Islet precursor cell (in vitro differentiated cells): ENCODE results near the gene TBC1D14.
"Not testable (repeated sequence)": the region's sequence is repeated elsewhere in the genome, so short reads cannot be mapped to it uniquely, and the experiment has no call there.

ENCODE experiments used
- DNase-seq: peaks from one replicate; pipeline ENCODE4 v3.0.0-alpha.2; 2018

Gene TBC1D14

DNA sequence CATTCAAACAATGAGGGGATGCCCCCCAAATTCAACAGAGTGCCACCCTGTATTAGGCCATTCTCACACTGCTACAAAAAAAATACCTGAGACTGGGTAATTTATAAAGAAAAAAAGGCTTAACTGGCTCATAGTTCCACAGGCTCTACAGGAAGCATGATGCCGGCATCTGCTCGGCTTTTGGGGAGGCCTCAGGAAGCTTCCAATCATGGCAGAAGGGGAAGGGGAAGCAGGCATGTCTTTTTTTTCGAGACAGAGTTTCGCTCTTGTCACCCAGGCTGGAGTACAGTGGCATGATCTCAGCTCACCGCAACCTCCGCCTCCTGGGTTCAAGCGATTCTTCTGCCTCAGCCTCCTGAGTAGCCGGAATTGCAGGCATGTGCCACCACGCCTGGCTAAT is 18.7 kb upstream of the TBC1D14 start:
- not testable (repeated sequence) for DNase-seq

DNA sequence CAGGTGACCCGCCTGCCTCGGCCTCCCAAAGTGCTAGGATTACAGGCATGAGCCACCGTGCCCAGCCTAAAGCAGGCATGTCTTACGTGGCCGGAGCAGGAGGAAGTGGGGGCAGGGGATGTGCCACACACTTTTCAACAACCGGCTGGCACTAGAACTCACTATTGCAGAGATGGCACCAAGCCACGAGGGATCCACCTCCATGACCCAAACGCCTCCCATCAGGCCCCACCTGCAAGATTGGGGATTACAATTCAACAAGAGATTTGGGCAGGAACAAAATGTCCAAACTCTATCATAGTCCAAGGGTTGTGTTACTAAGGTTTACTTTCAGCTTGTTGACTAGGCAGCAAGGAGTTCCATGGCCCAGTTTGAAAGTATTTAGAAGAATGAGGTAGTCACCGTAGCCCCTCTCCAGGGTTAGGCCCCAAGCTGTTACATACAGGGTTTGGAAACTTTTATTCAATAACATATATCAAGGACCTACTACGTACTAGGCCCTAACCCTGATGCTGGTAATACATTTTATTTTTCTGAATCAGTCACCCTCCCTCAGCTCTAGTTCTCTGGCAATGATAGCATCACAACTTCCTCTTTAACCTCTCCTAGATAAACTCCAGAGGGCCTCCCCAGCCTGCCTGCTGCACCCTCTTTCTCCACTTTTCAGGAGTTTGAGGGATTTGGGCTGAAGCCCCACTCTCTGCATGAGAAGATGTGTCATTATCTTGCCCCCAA is 18.0 kb upstream of the TBC1D14 start:
- DNase-seq = no peak

DNA sequence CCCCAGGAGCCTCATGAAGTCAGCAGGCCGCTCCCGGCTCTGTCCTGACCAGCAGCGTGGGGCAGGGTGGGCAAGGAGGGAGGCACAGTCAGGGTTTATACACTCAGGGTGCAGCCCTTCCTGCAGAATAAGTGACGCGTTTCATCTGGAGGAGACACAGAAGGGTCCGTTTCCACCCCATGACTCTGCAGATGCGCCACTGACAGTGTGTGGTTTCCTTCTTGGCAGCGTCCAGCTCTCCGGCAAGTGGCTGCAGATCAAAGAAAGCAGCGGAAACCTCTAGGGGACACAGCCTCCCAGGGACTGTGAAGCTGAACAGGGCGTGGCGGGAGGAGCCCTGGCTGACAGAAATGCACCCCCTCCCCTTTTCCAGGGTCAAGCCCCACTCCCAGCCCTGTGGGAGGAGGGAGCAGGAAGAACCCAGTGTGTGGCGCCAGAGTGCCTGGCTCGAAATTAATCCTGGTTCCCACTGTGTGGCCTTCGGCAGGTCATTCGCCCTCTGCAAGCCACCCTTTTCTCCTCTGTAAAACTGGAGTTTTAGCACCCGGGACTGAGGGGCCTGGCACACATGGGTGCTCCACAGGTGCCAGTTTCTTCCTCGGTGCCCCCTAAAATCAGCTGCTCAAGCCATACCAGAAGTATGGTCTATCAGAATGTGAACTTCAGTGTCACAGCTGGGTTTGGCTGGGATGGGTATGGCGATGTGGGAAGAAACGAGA is 17.3 kb upstream of the TBC1D14 start:
- DNase-seq = peak; percentile 70

DNA sequence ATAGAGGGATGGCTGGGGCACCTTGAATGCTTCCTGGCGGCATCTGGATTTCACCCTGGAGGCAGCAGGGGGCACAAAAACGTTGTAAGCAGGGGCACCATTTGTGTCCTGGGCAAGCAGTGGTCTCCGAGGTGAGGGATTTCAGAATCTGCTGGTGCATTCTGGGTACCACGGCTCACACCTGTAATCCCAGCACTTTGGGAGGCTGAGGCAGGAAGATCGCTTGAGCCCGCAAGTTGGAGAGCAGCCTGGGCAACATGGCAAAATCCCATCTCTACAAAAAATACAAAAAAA is 16.8 kb upstream of the TBC1D14 start:
- no peak for DNase-seq

DNA sequence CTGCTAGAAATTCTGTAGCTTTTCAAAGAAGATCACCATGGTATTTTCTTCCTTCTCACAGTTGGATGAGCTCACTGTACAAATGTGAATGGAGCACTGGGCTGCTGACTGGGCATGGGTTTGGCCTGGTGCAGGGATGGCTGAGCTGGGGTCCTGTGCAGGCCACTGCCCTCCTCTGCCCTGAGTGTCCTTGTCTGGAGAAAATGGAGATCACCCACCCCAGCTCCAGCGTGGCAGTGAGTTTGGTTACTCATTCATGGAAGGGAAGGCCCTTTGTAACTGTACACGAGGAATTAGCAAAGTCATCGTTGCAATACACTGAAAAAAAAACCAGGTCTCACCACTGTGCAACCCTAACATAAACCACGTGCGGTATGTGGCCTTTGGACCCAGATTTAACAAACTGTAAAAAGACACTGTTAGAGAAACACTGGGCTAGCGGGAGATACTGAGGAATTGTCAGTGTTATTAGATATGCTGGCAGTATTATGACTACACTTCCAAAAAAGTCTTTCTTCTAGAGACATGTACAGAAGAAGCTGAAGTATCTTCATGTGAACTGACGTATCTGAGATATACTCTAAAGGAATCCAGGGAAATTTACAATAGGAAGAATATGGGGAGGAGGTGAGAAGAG is 16.1 kb upstream of the TBC1D14 start:
- no peak for DNase-seq

DNA sequence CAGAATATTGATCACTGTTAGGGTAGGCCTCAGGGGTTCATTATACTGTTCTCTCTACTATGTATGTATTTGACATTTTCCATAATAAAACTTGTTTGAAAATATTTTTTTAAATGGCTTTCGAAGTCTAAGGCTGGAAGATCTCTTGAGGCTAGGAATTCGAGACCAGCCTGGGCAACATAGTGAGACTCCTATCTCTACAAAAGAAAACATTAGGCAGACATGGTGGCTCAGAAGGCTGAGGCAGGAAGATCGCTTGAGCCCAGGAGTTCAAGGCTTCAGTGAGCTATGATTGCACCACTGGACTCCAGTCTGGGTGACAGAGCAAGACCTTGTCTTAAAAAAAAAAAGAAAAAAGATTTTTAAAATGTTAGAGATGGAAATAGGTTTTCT is 15.5 kb upstream of the TBC1D14 start:
- no peak for DNase-seq

DNA sequence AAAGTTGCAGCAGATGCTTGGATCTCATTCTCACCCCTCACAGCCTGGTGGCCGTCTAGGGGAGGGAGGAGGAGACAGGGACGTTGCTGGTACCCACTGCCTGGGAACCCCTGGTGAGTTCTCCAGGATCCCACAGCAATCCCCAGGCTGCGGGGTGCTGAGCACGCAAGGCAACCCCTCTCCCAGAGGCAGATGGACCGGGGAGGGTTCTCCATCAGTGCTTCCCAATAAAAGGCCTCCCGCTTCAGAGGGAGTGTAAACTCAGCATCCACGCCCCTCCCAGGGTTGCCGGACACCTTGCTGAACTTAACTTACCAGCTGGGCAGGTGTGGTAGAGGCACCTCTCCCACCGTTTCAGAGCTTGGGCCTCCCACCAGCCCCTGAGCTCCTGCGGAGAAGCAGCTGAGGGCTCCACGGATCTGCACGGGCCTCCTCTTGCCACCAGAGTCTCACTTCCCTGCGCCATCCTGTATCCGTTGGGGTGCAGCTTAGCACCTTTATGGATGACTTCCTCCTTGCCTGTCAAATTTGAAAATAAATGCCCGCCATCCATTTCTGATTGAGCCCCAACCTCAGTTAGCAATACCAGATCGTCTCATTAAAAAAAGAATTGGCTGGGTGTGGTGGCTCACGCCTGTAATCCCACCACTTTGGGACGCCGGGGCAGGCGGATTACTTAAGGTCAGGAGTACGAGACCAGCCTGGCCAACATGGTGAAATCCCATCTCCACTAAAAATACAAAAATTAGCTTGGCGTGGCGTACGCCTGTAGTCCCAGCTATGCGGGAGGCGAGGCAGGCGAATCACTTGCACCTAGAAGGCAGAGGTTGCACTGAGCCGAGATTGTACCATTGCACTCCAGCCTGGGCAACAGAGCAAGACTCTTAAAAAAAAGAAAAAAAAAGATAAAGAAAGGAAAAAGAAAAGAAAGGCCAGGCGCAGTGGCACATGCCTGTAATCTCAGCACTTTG is 14.8 kb upstream of the TBC1D14 start:
- no peak for DNase-seq

DNA sequence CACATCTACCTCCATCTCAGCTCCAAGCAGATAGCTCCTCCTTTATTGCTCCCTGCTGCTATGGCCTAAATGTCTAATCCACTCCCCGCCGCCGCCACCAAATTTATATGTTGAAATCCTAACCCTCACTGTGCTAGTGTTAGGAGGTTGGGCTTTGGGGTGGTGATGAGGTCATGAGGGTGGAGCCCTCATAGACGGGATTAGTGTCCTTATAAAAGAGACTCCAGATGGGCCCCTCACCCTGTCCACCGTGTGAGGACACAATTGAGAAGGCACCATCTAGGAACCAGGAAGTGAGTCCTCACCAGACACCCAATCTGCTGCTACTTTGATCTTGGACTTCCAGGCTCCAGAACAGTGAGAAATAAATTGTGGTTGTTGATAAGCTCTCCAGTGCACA is 13.6 kb upstream of the TBC1D14 start:
- no peak for DNase-seq

DNA sequence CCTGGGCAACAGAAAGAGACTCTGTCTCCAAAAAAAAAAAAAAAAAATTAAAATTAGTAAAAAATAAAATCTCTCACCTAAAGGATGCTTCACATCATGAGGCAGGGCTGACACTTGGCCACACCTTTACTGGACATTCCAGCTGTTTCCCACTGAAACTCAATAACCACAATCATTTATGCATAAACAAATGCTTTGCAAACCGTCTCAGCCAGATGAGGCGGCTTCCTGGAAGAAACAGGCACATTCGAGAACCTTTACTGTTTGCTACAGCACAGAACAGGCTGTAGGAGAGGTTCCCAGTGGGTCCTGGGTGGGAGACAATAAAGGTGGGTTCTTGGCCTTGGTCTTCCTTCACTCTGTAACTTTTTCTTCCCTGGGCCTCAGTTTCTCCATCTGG is 10.9 kb upstream of the TBC1D14 start:
- DNase-seq = no peak

DNA sequence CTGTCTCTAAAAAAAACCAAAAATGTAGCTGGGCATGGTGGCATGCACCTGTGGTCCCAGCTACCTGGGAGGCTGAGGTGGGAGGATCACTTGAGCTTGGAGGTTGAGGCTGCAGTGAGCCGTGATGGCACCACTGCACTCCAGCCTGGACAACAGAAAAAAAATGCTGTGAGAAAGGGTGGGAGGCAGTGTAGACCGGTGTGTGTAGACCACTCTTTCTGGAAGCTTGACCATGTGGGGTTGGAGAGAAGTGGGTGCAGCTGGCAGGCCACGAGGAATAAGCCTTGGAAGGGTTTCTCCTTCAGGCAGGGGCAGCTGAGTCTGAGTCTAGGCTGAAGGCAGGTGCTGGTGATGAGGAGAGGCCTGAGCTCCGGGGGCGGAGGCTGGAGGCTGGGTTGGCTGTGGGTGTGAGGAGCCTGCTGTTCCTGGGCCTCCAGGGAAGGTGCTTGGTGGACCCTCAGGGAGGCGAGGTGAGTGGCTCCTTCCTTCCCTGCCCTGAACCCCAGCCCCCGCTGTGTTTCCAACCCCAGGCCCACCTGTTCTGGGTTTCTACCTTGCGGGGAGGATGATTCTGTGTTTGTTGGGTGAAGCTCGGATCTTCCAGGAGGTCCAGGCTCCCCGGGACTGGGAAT is 9.3 kb upstream of the TBC1D14 start:
- no peak for DNase-seq

DNA sequence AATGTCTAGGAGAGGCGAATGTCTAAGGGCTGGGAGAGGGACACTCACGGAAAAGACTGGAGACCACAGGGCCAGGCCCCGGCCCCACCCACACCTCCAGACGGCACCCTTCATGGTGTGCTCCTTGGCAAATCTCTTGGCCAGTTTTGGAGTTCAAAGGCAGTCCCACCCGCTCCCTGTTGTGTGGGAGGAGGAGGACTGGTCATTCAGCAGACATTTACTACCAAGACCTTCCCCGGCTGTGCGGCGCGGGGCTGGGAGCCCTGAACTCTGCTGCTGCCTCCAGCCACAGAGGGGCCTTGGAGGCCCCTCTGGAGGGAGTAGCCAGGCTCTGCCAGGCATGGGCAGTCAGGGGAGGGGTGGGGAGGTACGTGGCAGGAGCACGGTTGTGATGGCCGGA is 8.7 kb upstream of the TBC1D14 start:
- no peak for DNase-seq

DNA sequence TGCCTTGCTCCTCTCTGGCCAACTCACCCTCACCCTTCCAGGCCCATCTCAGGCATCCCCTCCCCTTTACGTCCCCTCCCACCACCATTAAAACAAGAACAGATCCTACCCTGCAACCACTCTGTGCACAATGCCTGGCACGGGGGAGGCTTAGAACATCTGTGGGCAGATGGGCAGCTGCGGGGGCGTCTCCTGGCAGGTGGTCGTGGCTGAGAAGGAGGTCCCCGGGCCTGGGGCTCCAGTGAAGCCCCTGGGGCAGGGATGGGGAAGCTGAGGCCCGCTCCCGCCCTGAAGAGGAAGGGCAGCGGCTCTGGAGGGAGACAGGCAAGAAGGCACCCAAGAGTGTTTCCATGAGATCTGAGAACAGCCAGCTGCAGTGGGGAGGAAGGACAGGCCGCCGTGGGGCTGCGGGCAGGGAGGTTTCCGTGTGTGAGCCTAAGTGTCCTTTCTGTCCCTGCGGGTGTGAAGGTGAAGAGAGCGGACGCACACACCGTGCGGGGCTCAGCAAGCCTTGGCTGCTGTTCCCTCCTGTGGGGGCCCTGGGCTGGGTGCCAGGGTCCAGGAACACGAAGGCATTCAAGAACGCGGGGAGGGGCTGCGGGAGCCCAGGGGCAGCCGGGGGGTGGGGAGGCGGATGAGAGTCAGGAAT is 7.8 kb upstream of the TBC1D14 start:
- no peak for DNase-seq

DNA sequence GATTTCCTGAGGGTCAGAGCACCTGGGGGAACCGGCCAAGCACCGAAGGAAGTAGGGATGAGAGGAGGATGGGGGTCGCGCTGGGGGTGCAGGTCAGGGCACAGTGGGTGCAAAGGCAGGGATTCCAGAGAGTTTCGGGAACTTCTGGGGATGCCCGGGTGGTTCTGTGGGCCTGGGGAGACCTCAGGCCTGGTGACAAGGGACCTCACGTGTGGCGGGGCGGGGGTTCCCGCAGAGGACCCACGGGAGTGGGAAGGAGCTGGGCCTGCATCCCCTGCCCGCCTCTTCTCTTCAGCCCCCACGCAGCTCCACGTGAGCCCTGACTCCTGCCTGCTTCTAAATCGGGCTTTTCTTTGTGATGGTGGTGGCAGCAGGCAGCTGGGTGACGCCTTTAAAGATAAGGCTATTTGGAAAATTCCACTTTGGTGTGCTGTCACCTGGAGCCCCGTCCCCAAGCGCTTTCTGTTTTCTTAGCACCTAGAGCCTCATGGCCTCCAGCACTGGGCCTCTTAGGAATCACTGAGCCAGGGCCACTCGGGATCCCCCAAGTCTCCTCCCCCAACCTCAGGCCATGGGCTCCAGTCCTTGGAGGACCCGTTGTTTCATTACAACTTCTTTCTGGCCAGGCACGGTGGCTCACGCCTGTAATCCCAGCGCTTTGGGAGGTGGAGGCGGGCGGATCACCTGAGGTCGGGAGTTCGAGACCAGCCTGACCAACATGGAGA is 7.1 kb upstream of the TBC1D14 start:
- no peak for DNase-seq

DNA sequence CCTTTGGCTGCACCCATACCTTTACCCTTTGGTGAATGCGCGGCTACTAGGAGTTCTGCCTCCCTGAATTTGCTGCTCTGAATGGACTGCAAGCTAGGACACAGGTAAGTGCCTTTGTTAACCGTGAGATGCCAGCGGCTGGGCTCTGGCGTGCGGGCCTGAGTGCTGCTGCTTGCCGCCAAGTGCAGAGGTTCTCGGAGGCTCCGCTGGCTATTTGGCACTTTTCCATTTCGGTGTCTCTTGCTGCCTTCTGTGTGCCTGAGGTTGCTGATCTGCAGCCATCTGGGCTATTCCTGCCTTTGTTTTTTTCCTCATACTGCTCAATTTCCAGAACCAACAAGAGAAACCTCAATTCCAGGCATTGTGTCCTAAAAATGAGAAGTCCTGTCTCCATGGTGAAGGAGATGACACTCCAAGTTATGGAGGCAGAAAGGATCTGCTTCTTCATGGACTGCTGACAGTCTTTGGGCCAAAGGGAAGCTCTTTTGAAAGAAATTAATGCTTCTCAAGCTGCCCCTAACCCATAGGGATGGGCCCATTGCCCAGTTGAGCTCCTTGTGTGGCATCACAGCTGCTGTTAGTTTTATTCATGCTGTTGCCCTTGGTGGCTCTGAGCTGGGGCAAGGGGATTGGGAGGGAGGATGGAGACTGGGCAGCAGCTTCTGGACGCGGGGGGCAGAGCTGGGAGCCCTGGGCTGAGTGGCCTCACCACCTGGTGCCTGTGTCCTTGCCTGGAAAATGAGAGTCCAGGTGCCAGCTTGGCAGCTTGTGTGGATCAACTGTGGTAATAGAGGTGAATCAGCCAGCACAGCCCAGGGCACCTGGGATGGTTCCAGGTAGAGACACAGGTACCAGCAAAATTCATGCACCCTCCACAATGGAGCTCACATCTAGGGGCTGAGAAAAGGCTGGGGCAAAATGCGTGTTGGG is 3.8 kb upstream of the TBC1D14 start:
- no peak for DNase-seq

DNA sequence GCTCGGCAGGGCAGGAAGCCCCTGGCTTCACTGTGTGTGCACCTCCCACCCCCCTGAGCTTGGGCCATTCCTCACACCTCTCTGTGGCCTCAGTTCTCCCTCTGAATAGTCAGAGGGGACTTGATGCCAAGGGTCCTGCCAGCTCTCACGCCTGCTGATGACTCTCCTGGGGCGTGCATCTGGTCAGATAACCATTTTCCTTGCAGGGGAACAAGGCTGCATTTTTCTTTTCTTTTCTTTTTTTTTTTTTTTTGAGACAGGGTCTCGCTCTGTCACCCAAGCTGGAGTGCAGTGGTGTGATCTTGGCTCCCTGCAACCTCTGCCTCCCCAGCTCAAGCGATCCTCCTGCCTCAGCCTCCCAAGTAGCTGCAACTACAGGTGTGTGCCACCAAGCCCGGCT is 3.1 kb upstream of the TBC1D14 start:
- not testable (repeated sequence) for DNase-seq

DNA sequence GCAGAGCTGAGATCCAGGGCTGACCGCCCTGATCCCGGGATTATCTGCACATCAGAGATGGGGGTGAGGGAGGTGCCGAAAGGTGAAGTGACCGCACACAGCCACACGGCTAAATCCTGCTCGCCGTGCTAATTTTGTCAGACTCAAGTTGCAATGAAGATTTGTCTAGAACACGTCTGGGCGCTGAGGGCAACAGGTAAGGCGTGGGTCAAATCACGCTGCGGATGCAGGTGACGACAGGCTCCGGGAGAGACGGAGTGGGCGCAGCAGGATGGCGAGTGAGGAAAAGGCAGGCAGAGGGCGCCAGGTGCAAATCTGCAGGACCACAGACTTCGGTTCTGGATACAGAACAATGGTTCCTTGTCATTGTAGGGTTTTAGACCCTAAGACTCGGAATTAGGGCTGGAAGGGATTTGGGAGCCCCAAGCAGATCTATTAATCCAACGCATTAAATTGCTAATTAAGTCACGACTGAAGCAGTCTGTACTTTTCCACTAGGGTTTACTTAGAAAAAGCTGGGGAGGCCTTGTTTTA is 1.9 kb upstream of the TBC1D14 start:
- peak; percentile 78 for DNase-seq

DNA sequence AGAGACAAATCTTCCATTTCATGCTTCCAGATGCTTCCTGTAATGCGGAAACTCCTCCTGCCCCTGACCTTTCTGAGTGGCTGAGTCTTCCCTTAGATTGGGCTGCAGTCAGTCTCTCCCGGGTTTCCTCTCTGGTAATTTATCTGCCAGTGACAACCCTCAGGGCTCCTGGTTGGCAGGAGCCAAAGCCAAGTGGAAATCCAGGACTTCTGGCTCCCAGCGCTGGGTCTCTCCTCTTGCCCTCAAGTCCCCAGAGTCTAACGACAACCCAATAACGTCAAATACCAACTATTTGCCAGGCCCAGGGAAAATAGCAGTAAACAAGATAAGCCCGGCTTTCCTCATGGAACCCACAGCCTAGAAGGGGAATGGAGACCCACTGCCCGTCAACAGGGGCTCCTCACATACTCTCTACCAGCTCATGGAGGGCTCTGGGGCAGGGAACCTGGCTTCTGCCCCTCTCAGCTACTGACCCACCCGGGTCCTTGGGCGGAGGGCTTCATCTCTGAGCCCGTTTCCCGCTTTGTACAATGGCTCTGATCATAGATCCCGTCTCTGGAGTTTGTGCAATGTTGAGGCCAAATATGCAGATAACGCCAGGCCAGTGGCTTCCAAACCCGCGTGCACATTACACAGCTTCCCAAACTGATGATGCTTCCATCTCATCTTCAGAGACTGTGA is 1.1 kb upstream of the TBC1D14 start:
- no peak for DNase-seq

DNA sequence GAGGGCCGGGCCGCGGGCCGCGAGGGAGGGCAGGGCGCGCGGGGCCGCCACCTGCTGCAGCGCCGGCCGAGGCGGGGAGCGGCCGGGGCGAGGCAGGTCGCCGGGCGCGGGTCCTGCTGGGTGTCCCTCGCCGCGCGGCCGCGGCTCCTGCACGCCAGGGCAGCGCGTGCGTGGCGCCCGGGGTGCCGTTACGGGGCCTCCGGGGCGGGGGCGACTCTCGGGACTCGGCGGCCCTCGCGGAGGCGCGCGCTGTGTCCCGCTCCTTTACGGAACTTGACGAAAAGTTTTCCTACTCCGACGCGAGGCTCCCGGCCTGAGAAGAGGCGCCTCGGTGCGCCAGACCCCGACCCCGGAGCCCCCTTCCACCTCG is 329 bp downstream of the TBC1D14 start:
- no peak for DNase-seq

DNA sequence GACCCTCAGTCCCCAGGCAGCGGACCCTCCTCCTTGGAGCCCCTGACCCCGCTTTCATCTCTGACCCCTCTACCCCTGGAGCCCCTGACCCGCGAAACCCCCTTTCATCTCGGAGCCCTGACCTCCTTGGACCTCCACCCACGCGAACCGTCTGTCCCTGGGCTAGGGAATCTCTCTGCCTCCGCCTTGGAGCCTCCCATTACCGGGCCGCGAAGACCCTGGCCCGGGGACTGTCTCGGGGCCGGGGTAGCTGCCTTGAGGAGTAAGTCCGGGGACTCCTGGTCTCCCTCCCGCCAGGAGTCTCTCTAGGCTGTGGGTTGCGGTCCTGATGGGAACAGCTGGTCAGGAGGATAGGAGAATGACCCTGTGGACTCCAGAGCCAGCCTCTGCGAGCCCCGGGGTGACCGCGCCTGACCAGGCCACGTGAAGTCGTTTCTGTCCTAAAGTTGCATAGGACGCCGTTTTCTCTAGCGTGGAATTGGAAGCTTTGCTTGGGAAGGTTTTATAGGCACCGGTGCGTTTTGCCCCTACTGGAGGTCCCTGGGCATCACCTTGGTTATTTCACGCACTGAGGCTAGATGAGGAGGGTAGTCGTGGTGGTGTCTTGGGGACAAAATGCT is 824 bp downstream of the TBC1D14 start:
- DNase-seq = no peak
